Skeletal muscle tissue (tissue), 4 donors: ENCODE results near the gene MINDY3. TPM values are rescaled to one million over a fixed set of nuclear protein-coding genes. Genes with fewer than 3 reads are reported as not detected.

Experiments used
- H3K27ac ChIP-seq: one replicate; pipeline ENCODE4 v1.7.0; 2013; ENCODE audit warnings: mild to moderate bottlenecking, low read depth, low read length, inconsistent platforms
- H3K27me3 ChIP-seq, 3 donors: one replicate each; pipeline ENCODE4 v1.7.0; 2013; ENCODE audit warnings: low read length in 3 of 3; ENCODE audit not compliant: control insufficient read depth in 3 of 3, insufficient read depth in 3 of 3
- H3K36me3 ChIP-seq, 3 donors: one replicate each; pipeline ENCODE4 v1.7.0; 2013; ENCODE audit warnings: low read length in 3 of 3; ENCODE audit not compliant: control insufficient read depth in 3 of 3, insufficient read depth in 3 of 3
- H3K4me1 ChIP-seq, 3 donors: one replicate each; pipeline ENCODE4 v1.7.0; 2013; ENCODE audit warnings: low read length in 3 of 3, mild to moderate bottlenecking in 3 of 3; ENCODE audit not compliant: control insufficient read depth in 3 of 3, insufficient read depth in 3 of 3
- H3K4me3 ChIP-seq, 3 donors: one replicate each; pipeline ENCODE4 v1.7.0; 2013; ENCODE audit warnings: low read length in 3 of 3
- H3K9ac ChIP-seq, 3 donors: one replicate each; pipeline ENCODE4 v1.7.0; 2013; ENCODE audit warnings: low read length in 3 of 3, mild to moderate bottlenecking in 3 of 3, moderate library complexity in 2 of 3, low read depth in 1 of 3
- H3K9me3 ChIP-seq, 3 donors: one replicate each; pipeline ENCODE4 v1.7.0; 2013; ENCODE audit warnings: low read length in 3 of 3; ENCODE audit not compliant: control insufficient read depth in 3 of 3
- total RNA-seq: library from RNA; depleted of rRNA; stranded (reverse); fragments of >200 nt; gene quantifications from one replicate; pipeline ENCODE4 v1.2.3, GENCODE V29; 2014
- donor health status: Osteomylitis.

MINDY3 gene
- total RNA-seq, 1 donor from 2014 or later: 71.5 TPM

DNA sequence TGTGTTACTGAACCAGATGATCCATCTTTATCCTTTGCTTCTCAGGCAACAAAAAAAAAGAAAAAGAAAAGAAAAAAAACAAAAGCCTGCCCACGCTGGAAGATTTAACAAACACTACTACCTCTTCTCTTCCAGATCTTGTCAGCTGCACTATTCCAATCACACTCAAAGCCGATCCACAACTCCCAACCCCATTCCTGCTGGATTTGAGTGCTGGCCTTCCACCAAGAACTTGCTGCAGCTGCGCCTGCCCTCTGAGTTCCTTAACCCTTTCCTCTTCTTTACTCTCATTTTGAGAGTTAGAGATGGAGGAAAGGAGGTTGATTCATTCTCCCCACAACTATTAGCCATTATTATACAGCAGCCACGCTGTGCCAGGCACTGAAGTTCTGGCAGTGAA, 124.5 kb downstream of the MINDY3 start:
- H3K4me1 ChIP-seq: peaks cover 2 to 4% (median 3%) of the 10 kb centered on the region in 3 donors
- no peak overlapping the region for H3K27ac ChIP-seq
- H3K4me3 ChIP-seq: no peak overlapping the region
- no peak overlapping the region for H3K9ac ChIP-seq
- no peaks in the 10 kb centered on the region for H3K36me3 ChIP-seq
- H3K27me3 ChIP-seq: peaks cover 0 to 9% (median 7%) of the 10 kb centered on the region in 3 donors
- H3K9me3 ChIP-seq: no peaks in the 10 kb centered on the region

DNA sequence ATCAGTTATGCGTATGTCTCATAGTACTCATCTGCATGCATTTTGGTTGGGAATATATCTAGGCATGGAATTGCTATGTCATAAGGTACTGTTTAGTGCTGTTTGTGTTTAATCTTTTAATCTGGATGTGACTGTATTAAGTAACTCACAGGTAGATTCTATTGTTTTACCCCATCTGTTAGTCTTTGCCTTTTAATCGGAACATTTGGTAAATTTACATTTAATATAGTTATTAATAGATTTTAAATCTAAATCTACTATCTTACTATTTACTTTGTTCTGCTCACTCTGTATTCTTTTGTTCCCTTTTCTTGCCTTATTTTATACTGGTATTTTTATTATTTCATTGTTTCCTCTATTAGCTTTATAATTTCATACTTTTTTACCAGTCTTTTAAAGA, 130.0 kb downstream of the MINDY3 start:
- H3K9ac ChIP-seq: no peak overlapping the region
- H3K36me3 ChIP-seq: no peaks in the 10 kb centered on the region
- no peaks in the 10 kb centered on the region for H3K9me3 ChIP-seq
- H3K4me1 ChIP-seq: no peaks in the 10 kb centered on the region
- H3K4me3 ChIP-seq: no peak overlapping the region
- no peaks in the 10 kb centered on the region for H3K27me3 ChIP-seq
- no peak overlapping the region for H3K27ac ChIP-seq

GRCh38 chr10:15729890-15730289, 130.4 kb downstream of the MINDY3 start:
- Histone ChIP-seq H3K27me3 (no peaks in the 10 kb centered on the region), H3K9me3 (no peaks in the 10 kb centered on the region), H3K27ac (no peak overlapping the region), H3K36me3 (no peaks in the 10 kb centered on the region), H3K4me1 (no peaks in the 10 kb centered on the region), H3K4me3 (no peak overlapping the region), H3K9ac (no peak overlapping the region)

Other genes starting within 250 kb of the MINDY3 start
- 9.4 TPM for gene ITGA8, start 140.6 kb downstream of the MINDY3 start, total RNA-seq